Sigmoid colon (tissue), 7 donors: ENCODE data around the gene RPP14. TPM values are rescaled to one million over a fixed set of nuclear protein-coding genes. Genes with fewer than 3 reads are reported as not detected.
A peak's percentile ranks its signal among the peaks of the same experiment; 100 is the strongest.

Source experiments
- DNase-seq: peaks from one replicate; pipeline ENCODE4 v3.0.0-alpha.2; 2019
- H3K27ac ChIP-seq, 4 donors: fragments of 200-600 bp; sonication (generic); one replicate each; pipeline ENCODE4 v1.5.1; 2016 to 2019; ENCODE audit warnings: mild to moderate bottlenecking in 1 of 4
- H3K27me3 ChIP-seq, 3 donors: fragments of 200-600 bp; sonication (generic); one replicate each; pipeline ENCODE4 v1.5.1; 2019; ENCODE audit warnings: mild to moderate bottlenecking in 1 of 3
- H3K36me3 ChIP-seq, 4 donors: fragments of 200-600 bp; sonication (generic); one replicate each; pipeline ENCODE4 v1.5.1; 2016 to 2019
- H3K4me1 ChIP-seq, 4 donors: fragments of 200-600 bp; sonication (generic); one replicate each; pipeline ENCODE4 v1.5.1; 2017 to 2019
- H3K4me3 ChIP-seq, 4 donors: fragments of 200-600 bp; sonication (generic); one replicate each; pipeline ENCODE4 v1.5.1; 2017 to 2019; ENCODE audit warnings: mild to moderate bottlenecking in 2 of 4, moderate library complexity in 1 of 4
- H3K9me3 ChIP-seq, 4 donors: fragments of 200-600 bp in 3 of 4; sonication (generic) in 3 of 4; one replicate each; pipeline versions ENCODE4 v1.5.1 to v1.6.1; 2013 to 2019
- EP300 ChIP-seq, 4 donors: sonication (generic); formaldehyde crosslinking; IDR thresholded peaks; one replicate each; pipeline ENCODE4 v1.6.1; 2017; ENCODE audit warnings: antibody characterized with exemption in 4 of 4
- POLR2A ChIP-seq, 2 donors: fragments of 450-650 bp; IDR thresholded peaks; one replicate each; pipeline ENCODE4 v1.6.1; 2016; ENCODE audit warnings: antibody characterized with exemption in 2 of 2, mild to moderate bottlenecking in 2 of 2, moderate library complexity in 2 of 2
- POLR2AphosphoS5 ChIP-seq, 4 donors: sonication (generic); formaldehyde crosslinking; IDR thresholded peaks; one replicate each; pipeline ENCODE4 v1.6.1; 2017; ENCODE audit warnings: antibody characterized with exemption in 4 of 4
- WGBS, 2 donors: extraction: QIAGEN DNeasy Blood & Tissue Kit; methylation state at CpG; one replicate each; pipeline ENCODE4 v1.1.7; 2013; 5-methylcytosine and 5-hydroxymethylcytosine counted together
- intact Hi-C: fragments of 100-400 bp; cut with DNase I; formaldehyde crosslinking; loops from one replicate; pipeline ENCODE4 v1.15.1; 2023
- polyA plus RNA-seq, 3 donors: library from polyadenylated mRNA; stranded (reverse); fragments of 200-250 nt; gene quantifications; one replicate each; pipeline ENCODE4 v1.2.3, GENCODE V29; 2013
- total RNA-seq, 4 donors: library from RNA; depleted of rRNA; stranded (reverse); fragments of >200 nt; gene quantifications; one replicate each; pipeline ENCODE4 v1.1.0, GENCODE V29; 2016
- TF ChIP-seq, protein P1 (sequence below), 4 experiments: fragments of 450-650 bp in 3 of 4; fragments of 200-600 bp in 1 of 4; IDR thresholded peaks; one replicate each; pipeline ENCODE4 v1.5.1; 2016 to 2019; ENCODE audit warnings: antibody characterized with exemption in 4 of 4, mild to moderate bottlenecking in 3 of 4, moderate library complexity in 2 of 4
- donor health status: healthy with polysubstance abuse.
- donor health status: Bipolar disorder and iron deficiency.
- donor health status: healthy.

RPP14 gene
- 10 to 100 TPM; 10.8 to 16.7 (median 13.8) TPM for total RNA-seq
- polyA plus RNA-seq: 10 to 100 TPM; 12.1 to 16.6 (median 15.6) TPM

DNA sequence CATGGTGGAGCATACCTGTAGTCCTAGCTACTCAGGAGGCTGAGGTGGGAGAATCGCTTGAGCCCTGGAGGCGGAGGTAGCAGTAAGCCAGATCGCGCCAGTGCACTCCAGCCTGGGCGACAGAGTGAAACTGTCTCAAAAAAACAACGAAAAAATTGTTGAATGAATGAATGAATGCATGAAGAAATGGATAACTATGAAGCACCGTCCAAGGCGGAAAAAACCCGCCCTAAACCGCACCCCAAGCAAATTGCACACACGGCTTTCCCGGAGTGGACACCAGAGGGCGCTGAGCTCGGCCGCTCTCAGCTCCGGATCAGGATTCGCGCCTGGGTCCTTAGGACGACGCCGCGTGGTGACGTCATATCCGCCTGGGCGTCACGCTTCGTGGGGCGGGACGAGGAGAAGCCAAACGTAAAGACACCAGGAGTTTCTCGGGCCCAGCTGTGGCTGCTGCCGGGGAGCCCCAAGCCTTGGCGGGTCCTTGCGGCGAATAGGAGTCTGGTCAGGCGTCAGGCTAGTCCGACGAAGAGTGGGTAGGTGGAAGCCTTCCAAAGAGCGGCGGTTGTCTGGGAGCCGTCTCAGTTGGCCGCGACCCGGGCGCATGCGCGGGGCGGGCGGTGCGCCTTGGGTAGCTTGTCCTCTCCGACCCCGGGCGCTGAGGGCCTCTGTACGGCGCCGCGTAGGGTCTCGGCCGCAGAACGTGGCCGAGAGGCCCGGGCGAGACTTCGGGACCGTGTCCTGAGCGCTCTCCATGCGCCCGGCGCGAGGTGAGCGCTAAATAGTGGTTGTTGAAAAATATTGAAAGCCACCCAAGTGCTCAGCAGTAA is at the start of gene RPP14, which contains the start of gene HTD2:
RPP14 (plus strand) TSS at position 364 of the 830 bp plus-strand sequence. CDS start 4,085 bp downstream, outside the sequence.
HTD2 (plus strand) TSS at position 639 of the 830 bp plus-strand sequence. CDS start 11,094 bp downstream, outside the sequence.
- peaks cover 1 to 8% (median 5%) of the 10 kb centered on the region in 4 donors for H3K36me3 ChIP-seq
- TF ChIP-seq POLR2A (IDR thresholded peaks at IDR 0.05) (peak; percentile 60 to 62), EP300 (IDR thresholded peaks at IDR 0.05) (peak in 1 of 4 donors; percentile 31), POLR2AphosphoS5 (IDR thresholded peaks at IDR 0.05) (peak; percentile 69 to 92 (median 86))
- TF ChIP-seq, protein P1, sequence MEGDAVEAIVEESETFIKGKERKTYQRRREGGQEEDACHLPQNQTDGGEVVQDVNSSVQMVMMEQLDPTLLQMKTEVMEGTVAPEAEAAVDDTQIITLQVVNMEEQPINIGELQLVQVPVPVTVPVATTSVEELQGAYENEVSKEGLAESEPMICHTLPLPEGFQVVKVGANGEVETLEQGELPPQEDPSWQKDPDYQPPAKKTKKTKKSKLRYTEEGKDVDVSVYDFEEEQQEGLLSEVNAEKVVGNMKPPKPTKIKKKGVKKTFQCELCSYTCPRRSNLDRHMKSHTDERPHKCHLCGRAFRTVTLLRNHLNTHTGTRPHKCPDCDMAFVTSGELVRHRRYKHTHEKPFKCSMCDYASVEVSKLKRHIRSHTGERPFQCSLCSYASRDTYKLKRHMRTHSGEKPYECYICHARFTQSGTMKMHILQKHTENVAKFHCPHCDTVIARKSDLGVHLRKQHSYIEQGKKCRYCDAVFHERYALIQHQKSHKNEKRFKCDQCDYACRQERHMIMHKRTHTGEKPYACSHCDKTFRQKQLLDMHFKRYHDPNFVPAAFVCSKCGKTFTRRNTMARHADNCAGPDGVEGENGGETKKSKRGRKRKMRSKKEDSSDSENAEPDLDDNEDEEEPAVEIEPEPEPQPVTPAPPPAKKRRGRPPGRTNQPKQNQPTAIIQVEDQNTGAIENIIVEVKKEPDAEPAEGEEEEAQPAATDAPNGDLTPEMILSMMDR (IDR thresholded peaks at IDR 0.05): peak; percentile 90 to 98 (median 92)
- H3K4me3 ChIP-seq: peak within 1 kb of the TSS; percentile 65 to 96 (median 77)
- peak; percentile 99 for DNase-seq
- no peaks in the 10 kb centered on the region for H3K27me3 ChIP-seq
- H3K27ac ChIP-seq: peak within 1 kb of the TSS; percentile 89 to 98 (median 96)
- H3K4me1 ChIP-seq: peaks cover 0 to 32% (median 30%) of the 10 kb centered on the region in 4 donors
- intact Hi-C loops: loop anchor here (2.0 to 5.0 kb wide), 3 partner anchors 69 to 299 kb away; partner anchors contain the start of genes ABHD6 and FLNB
- WGBS, 2 donors: 5% methylated on average over 71 of the region's 71 CpGs
- no peaks in the 10 kb centered on the region for H3K9me3 ChIP-seq

DNA sequence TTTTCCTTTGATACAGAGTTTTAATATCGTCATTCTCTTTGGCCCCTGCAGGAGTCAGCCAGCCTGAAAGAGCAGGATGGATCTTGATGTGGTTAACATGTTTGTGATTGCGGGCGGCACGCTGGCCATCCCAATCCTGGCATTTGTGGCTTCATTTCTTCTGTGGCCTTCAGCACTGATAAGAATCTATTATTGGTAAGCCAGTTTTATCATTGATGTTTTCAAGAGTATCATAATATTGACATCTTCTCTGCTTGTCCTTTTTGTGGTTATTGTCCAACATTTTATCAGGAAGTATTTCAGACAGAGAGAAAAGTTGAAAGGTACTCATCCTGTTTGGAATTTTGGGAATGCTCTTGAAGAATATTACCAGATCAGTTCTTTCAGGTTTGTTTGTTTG is 49.5 kb upstream of the RPP14 start:
- no peaks in the 10 kb centered on the region for H3K27me3 ChIP-seq
- no peak overlapping the region for H3K27ac ChIP-seq
- no peaks in the 10 kb centered on the region for H3K9me3 ChIP-seq
- intact Hi-C loops: no loop called here
- TF ChIP-seq EP300 (IDR thresholded peaks at IDR 0.05) (no peak), POLR2A (IDR thresholded peaks at IDR 0.05) (no peak), POLR2AphosphoS5 (IDR thresholded peaks at IDR 0.05) (no peak)
- TF ChIP-seq, protein P1 (IDR thresholded peaks at IDR 0.05): no peak
- peaks cover 0 to 37% (median 31%) of the 10 kb centered on the region in 4 donors for H3K4me1 ChIP-seq
- 96 to 97% methylated on average over 4 of the region's 4 CpGs for WGBS, 2 donors
- H3K4me3 ChIP-seq: no peak overlapping the region
- peaks cover 0 to 40% (median 9%) of the 10 kb centered on the region in 4 donors for H3K36me3 ChIP-seq
- DNase-seq: no peak

DNA sequence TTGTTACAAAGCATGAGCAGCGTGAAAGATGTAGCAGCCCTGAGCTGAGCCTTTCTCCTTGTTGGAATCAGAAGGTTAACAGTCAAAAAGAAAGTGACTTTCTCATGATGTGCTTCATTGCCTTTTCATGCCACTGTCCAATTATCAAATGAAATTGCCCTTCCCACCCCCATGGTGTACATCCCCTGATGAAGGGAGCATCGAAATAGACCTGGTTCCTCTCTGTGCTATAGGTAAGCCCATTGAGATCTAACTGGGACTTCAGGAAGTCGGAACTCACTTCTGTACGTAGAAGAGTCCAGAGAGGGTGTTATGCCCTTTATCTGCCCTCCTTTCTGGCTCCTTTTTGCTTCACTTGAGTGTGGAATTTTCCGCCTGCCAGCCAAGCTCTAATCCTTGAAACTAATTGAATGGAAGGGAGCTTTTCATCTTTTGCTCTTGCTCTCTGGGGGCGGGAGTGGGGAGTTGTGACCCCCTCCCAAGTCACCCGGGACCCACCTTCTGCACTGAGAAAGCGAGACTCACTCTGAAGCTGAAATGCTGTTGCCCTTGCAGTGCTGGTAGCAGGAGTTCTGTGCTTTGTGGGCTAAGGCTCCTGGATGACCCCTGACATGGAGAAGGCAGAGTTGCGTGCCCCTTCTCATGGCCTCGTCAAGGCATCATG is 47.5 kb upstream of the RPP14 start:
- TF ChIP-seq POLR2AphosphoS5 (IDR thresholded peaks at IDR 0.05) (no peak), POLR2A (IDR thresholded peaks at IDR 0.05) (no peak), EP300 (IDR thresholded peaks at IDR 0.05) (no peak)
- TF ChIP-seq, protein P1 (IDR thresholded peaks at IDR 0.05): no peak
- H3K27ac ChIP-seq: no peak overlapping the region
- WGBS, 2 donors: 96% methylated on average over 10 of the region's 10 CpGs
- no peaks in the 10 kb centered on the region for H3K27me3 ChIP-seq
- H3K36me3 ChIP-seq: peaks cover 0 to 40% (median 9%) of the 10 kb centered on the region in 4 donors
- no peaks in the 10 kb centered on the region for H3K9me3 ChIP-seq
- DNase-seq: no peak
- H3K4me1 ChIP-seq: peaks cover 0 to 25% (median 16%) of the 10 kb centered on the region in 4 donors
- H3K4me3 ChIP-seq: no peak overlapping the region
- intact Hi-C loops: no loop called here

DNA sequence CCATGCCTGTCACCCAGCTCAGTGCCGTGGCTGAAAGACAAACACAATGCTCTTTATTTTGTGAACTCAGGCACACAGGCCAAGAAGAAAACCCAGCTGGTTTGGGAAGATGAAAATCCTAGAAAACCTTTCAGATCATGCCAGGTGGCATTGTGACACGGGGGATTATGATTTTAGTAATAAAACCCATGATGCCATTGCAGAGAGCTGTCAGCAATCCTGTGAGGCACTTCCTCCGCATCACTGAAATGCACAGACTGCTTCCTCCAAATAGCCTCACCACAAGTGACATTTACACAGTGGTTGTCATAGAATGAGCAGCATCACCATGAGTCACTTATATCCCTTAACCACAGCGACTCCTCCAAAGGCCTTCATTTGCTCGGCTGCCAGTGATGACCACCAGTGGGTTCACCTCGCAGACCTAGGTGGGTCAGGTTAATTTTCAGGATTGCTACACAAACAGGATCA is 45.7 kb upstream of the RPP14 start:
- no peak overlapping the region for H3K27ac ChIP-seq
- H3K4me3 ChIP-seq: no peak overlapping the region
- peaks cover 0 to 40% (median 9%) of the 10 kb centered on the region in 4 donors for H3K36me3 ChIP-seq
- TF ChIP-seq POLR2A (IDR thresholded peaks at IDR 0.05): no peak
- TF ChIP-seq EP300 (IDR thresholded peaks at IDR 0.05): no peak
- no peak for TF ChIP-seq POLR2AphosphoS5 (IDR thresholded peaks at IDR 0.05)
- TF ChIP-seq, protein P1 (IDR thresholded peaks at IDR 0.05): no peak
- no peaks in the 10 kb centered on the region for H3K27me3 ChIP-seq
- WGBS, 2 donors: 88 to 89% methylated on average over 6 of the region's 6 CpGs
- intact Hi-C loops: no loop called here
- H3K4me1 ChIP-seq: peaks cover 0 to 15% (median 7%) of the 10 kb centered on the region in 4 donors
- H3K9me3 ChIP-seq: no peaks in the 10 kb centered on the region
- no peak for DNase-seq
